GM21619 (cell line): ENCODE results near the gene SRSF11.
"Not testable (repeated sequence)": the region's sequence is repeated elsewhere in the genome, so short reads cannot be mapped to it uniquely, and the experiment has no call there.

ENCODE experiments used
- ATAC-seq: cut with Tn5 transposase; IDR thresholded peaks from one replicate; pipeline ENCODE4 v1.9.1; 2021; ENCODE audit not compliant: unreplicated experiment

The SRSF11 gene, protein sequence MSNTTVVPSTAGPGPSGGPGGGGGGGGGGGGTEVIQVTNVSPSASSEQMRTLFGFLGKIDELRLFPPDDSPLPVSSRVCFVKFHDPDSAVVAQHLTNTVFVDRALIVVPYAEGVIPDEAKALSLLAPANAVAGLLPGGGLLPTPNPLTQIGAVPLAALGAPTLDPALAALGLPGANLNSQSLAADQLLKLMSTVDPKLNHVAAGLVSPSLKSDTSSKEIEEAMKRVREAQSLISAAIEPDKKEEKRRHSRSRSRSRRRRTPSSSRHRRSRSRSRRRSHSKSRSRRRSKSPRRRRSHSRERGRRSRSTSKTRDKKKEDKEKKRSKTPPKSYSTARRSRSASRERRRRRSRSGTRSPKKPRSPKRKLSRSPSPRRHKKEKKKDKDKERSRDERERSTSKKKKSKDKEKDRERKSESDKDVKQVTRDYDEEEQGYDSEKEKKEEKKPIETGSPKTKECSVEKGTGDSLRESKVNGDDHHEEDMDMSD

DNA sequence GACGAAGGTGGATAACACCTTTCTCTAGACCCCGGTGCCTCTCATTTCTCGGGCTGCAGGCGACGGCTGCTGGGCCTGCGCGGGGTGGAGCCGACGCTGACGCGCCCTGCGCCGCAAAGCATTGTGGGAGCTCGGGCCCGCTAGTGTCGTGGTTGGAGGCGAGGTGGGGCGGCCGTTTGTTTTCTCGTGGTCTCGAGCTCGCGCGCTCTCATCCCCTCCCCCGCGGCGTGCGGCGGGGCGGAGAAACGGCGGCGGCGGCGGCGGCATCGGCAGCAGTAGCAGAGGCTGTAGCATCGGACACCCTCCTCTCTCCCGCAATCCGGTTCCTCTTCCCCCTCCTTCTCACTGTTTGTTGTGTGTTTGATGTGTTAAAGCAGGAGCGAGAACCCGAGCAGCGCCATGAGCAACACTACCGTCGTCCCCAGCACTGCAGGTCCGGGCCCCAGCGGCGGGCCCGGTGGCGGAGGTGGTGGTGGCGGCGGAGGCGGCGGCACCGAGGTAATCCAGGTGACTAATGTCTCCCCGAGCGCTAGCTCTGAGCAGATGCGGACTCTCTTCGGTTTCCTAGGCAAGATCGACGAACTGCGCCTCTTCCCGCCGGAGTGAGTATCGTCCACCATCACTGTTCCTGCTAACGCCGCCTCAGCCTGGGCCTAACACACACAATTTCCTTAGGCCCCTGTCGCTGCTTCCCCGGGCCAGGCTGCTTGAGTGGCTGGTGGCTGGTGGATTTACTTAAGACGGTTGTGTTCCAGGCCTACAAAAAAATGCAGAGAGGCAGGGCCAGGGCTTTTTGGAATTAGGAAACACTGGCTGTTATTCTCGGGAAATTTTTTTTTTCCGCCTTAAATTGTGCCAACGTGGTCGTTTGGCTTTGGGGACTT, at the start of gene SRSF11:
Gene SRSF11 (plus strand): TSS at position 143 of the 884 bp plus-strand sequence. CDS start 257 bp downstream, at position 400.
- ATAC-seq, result peak; percentile 94

DNA sequence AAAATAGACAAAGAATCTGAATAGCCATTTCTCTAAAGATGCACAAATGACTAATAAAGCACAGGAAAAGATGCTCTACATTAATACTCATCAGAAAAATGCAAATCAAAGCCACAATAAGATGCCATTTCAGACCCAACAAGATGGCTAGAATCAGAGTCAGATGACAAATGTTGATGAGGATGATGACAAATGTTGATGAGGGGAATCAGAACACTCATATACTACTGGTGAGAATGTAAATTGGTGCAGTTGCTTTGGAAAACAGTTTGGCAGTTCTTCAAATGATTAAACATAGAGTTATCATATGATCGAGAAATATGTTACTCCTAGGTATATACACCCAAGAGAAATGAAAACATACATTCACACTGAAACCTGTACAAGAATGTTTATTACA, 49.7 kb upstream of the SRSF11 start:
- ATAC-seq, result no peak

DNA sequence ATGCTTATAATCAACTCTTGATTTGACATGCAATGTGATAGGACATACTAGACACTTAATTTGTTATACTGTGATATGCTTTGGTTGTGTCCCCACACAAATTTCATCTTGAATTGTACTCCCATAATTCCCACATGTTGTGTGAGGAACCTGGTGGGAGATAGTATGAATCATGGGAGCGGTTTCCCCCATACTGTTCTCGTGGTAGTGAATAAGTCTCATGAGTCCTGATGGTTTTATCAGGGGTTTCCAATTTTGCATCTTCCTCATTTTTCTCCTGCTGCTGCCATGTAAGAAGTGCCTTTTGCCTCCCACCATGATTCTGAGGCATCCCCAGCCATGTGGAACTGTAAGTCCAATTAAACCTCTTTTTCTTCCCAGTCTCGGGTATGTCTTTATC, 36.0 kb upstream of the SRSF11 start:
- not testable (repeated sequence) for ATAC-seq

DNA sequence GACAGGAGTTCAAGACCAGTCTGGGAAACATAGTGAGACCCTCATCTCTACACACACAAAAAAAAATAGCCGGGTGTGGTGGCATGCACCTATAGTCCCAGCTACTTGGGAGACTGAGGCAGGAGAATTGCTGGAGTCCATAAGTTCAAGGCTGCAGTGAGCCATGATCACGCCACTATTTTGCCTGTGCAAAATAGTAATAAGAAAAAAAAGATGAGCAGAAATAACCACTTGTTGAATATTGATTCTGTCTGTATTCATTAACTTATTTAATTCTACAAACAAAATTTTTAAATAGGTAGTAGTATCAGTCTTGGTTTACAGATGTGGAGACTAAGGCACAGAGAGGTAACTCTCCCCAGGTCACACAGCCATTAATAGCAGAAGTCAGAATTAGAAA, 32.7 kb upstream of the SRSF11 start:
- ATAC-seq, result no peak

DNA sequence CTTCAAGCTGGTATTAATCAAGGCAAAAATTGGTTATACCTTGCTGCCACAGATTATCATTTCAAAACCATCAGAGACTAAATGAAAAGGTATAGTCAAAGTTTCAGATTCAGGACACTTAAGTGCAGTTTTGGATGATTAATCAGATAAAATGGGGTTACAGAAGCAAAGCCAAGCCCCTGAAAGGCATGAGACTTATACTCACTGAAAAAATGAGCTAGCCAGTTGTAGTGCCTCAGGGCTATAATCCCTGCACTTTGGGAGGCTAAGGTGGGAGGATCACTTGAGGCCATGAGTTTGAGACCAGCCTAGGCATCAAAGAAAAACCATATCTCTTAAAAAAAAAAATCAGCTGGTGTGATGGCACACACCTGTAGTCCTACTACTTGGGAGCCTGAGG, 31.0 kb upstream of the SRSF11 start:
- no peak for ATAC-seq

DNA sequence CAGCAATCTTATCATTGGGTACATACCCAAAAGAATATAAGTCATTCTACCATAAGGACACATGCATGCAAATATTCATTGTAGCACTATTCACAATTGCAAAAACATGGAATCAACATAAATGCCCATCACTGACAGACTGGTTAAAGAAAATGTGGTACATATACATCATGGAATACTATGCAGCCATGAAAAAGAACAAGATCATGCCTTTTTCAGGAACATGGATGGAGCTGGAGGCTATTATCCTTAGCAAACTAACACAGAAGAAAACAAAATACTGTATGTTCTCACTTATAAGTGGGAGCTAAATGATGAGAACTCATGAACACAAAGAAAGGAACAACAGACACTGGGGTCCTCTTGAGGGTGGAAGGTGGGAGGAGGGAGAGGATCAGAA, 28.7 kb upstream of the SRSF11 start:
- not testable (repeated sequence) for ATAC-seq

DNA sequence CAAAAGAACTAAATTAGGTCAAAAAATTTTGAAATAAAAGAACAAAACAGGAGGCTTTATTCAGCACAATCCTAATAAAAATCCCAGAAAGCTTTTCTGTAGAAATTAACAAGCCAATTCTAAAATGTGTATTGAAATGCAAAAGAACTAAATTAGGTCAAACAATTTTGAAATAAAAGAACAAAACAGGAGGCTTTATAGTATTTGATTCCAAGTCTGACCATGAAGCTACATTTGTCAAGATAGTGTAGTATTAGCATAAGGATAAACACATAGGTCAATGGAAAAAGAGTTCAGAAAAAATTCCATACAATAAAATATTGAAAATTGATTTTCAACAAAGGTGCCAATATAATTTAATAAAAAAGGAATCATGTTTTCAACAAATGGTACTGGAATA, 26.6 kb upstream of the SRSF11 start:
- no peak for ATAC-seq

DNA sequence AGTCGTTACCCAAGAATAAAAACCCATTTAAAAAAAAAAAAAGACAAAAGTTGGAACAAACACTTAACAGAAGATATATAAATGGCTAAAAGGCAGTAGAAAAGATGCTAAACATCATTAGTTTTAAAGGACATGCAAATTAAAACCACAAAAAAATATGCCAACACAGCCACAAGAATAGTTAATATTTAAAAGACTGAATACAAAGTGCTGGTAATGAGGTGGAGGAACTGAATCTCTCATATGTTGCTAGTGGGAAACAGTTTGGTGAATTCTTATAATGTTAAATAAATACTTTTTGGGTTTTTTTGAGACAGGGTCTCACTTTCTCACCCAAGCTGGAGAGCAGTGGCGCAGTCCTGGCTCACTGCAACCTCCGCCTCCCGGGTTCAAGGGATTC, 25.8 kb upstream of the SRSF11 start:
- ATAC-seq, result peak; percentile 95

DNA sequence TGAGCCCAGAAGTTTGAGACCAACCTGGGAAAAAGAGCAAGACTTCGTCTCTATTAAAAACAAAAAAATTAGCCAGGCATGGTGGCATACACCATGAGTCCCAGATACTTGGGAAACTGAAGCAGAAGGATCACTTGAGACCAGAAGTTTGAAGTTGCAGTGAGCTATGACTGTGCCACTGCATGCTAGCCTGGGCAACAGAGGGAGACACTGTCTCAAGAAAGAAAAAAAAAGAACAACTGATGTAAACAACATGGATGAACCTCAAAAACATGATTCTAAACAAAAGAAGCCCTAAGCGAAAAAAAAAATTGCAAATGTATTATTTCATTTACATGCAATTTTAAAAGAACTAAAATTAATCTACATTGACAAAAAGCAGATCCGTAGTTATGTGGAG, 24.8 kb upstream of the SRSF11 start:
- no peak for ATAC-seq

DNA sequence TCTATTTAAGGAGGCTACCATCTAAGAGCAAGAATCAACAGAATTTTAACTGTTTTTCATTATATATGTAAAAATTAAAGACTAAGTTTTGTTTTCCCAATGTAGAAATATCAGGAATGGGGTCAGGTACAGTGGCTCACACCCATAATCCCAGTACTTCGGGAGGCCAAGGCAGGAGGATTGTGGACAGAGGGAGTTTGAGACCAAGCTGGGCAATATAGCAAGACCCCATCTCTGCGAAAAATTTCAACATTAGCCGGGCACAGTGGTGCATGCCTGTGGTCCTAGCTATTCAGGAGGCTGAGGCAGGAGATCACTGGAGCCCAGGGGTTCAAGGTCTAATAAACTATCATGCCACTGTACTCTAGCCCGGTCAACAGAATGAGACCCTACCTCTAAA, 21.1 kb upstream of the SRSF11 start:
- ATAC-seq, result no peak

DNA sequence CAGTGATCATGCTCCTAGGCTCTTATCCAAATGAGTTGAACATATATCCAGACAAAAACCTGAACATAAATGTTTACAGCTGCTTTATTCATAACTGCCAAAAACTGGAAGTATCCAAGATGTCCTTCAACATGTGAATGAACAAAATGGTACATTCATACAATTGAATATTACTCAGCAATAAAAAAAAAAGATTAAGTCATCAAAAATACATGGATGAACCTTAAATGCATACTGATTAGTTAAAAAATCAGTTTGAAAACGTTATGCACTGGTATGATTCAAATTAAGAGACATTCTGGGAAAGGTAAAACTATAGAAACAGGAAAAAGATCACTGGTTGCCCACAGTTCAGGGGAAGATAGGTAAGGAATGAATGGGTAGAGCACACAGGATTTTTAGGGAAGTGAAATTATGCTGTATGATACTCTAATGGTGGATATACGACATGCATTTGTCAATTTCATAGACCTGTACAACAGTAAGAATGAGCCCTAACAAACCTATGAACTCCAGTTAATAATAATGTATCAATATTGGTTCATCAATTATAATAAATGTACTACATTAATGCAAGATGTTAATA, 18.9 kb upstream of the SRSF11 start:
- ATAC-seq, result no peak

DNA sequence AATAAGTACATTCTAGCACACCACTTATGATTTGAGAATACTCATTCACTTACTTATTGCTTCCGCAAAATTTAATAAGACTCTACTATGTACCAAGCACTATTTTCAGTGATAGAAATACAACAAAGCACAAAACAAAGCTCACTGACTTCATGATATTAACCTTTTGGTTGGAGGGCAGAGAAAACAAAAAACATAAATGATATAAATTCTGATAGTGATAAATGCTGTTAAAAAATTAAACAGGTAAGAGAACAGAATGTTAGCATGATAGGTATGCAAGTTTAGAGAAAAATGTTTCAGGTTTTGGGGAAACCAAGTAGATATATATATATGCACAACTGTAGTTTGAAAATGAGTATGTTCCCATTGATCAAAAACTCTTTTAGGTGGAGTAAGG, 17.0 kb upstream of the SRSF11 start:
- no peak for ATAC-seq

DNA sequence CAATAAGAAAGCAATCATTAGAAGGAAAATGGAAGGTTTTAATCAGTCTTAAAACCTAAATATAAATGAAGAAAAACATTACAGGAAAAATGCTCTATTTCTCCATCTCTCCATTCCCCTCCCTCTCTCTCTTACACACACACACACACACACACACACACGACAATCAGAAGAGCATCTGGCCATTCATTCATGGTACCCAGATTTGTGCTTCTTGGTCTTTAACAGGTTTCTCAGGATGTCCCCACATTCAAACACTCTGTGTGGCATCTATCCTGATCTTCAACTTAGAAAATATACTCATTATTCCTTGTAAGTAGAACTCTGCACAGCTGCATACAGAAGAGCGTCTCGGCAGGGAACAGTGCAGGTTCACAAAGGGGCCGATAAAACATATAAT, 16.6 kb upstream of the SRSF11 start:
- no peak for ATAC-seq

DNA sequence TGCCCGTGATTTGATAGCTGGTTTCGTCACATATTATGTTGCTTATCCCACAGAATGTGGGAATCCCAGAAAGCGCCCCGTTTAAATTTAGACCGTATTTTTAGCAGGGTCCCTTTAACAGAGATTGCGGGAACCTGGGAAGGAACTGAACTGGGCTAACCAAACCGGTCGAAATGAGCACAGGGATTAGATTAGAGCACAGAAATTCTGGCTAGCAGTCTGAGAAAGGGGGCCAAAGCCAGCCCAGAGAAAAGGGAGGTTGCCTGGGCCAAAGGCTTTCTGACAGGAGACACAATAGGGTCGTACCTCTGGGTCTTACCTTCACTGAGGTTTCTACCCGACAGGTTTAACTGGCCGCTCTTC, 16.1 kb upstream of the SRSF11 start:
- ATAC-seq, result peak; percentile 32

DNA sequence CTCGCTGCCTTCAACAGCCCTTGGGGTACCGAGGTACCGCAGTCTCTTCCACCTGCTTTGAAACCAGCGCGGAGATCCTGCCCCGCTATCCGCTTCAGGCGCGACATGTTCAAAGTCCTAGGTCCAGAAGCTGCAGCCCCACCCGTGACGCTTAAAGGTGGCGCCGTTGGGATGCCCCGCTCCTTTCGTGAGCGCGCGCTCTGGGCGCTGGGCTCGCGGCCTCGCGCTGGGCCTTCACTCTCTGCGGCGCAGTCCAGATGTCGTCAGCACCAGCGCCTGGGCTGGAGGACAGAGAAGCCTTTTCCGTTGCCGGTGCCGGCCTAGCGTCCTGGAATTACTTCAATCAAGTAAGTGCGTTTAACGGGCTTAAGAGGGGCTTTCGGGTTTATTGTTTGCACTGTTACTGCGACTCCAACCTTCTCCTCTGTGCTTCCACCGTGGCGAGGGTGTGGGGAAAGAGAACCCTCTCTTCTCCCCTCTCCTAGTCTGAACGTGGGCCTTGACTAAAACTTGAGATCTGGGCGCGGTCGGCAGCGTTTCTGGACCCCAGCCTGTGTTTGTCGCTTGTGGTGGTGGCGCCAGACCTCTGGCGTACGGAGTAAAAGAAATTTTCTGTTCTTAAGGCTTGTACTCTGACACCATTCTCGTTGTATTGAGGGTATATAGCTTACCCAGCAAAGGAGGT, 15.6 kb upstream of the SRSF11 start, which contains the start of gene LRRC40:
Gene LRRC40 (minus strand): TSS at position 146 of the 685 bp plus-strand sequence. CDS start 39 bp downstream, at position 107.
- ATAC-seq, result peak; percentile 83

DNA sequence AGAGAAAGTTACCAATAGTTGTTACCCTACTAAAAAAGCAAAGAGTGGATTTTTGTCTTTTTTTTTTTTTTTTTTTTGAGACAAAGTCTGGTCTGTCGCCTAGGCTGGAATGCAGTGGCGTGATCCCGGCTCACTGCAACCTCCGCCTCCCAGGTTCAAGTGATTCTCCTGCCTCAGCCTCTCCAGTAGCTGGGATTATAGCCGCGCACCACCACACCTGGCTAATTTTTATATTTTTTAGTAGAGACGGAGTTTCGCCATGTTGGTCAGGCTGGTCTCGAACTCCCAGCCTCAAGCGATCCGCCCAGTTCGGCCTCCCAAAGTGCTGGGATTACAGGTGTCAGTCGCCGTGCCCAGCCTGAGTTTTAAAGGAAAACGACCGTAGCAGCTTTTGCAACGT, 14.3 kb upstream of the SRSF11 start:
- ATAC-seq, result not testable (repeated sequence)

DNA sequence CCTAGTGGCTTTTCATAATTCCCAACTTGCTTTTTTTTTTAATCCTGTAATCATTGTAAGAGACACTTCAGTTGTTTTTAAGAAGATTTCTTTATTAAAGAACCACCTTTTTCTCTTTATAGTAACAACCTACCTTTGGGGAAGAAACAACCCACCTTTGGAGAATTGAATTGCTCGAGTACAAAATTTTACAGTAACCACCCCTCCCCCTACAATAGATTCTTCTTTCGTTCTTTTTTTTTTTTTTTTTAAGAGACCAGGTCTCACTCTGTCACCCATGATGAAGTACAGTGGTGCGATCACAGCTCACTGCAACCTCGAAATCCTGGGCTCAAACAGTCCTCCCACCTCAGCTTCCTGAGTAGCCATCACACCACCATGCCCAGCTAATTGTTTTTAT, 13.7 kb upstream of the SRSF11 start:
- no peak for ATAC-seq

DNA sequence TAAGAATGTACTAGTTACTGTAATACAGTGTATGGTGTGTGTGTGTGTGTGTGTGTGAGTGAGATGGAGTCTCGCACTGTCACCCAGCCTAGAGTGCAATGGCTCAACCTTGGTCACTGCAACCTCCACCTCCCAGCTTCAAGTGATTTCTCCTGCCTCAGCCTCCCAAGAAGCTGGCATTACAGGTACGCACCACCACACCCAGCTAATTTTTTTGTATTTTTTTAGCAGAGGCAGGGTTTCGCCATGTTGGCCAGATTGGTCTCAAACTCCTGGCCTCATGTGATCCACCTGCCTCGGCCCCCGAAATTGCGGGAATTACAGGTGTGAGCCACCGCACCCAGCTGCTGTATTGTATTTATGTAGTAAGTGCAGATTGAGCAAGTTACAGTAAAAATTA, 12.9 kb upstream of the SRSF11 start:
- ATAC-seq, result no peak

DNA sequence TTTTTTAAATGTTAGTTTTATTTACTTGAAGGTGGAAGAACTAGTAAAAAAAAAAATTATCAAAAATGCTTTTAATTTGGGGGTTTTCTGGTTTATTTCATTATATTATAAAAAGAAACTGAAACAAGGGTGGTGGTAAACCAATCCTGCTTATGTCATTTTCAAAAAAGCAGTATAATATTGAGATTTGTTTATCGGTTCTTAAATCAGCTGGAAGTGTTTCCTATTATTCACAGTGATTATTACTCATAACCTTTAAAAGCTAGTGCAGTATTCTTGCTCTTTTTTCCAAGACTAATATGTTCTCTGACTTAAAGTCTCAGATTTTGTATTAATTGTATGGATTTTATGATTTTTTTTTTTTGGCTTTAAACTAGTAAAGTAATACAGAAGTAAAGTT, 10.4 kb upstream of the SRSF11 start:
- ATAC-seq, result no peak

DNA sequence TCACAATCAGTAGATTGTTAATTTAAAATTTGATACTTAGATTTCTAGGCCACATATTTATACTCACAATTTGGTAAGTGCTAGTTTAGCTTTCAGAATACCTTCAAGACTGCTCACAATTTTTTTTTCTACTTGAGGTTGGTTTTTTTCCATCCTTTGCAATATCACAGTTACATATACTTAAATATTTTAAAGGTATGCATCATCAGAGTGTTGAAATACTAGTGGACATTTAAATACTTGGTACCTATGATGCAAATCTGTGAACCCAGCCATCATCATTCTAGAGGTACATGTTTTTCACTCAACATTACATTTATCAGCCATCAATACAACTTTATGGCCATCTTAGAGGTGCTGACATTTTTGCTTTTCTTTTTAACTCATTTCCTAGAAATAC, 9.6 kb upstream of the SRSF11 start:
- ATAC-seq, result no peak

DNA sequence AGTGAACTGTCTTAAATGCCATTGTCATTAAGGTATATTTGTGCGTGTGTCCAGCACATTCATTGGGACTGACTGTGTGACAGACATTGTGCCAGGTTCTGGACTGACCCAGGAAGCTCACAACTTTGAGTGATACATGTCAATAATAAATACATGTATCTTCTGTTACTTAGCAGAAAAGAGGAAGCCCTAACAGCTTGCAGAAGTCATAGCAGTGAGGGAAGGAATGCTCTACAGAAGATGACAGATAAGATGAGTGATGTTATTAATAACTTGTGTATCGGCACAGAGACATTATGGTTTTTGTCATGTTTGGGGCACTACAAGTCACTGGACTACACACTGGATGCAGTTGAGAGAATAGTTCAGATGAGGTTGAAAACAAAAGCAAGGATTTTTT, 1.2 kb upstream of the SRSF11 start:
- ATAC-seq, result no peak
